ENCODE measurements around the gene KLF2.

The KLF2 gene

GRCh38 chr19:16366056-16366432, 41.4 kb downstream of the KLF2 start:
- DNase-seq (ENCODE audit: low read depth) = no peak
- H3K4me3 ChIP-seq (ENCODE audit: control insufficient read depth, low read depth, low read length) = no peak overlapping the region
- TF ChIP-seq CTCF (IDR thresholded peaks at IDR 0.05; ENCODE audit: control insufficient read depth, insufficient read depth, low read depth, low read length, missing control alignments) = no peak

GRCh38 chr19:16366433-16367260, 42.0 kb downstream of the KLF2 start:
- DNase-seq (ENCODE audit: low read depth) = no peak
- no peak overlapping the region for H3K4me3 ChIP-seq (ENCODE audit: control insufficient read depth, low read depth, low read length)
- TF ChIP-seq CTCF (IDR thresholded peaks at IDR 0.05; ENCODE audit: control insufficient read depth, insufficient read depth, low read depth, low read length, missing control alignments) = no peak

- H3K4me3 ChIP-seq (ENCODE audit: control insufficient read depth, low read depth, low read length) = no peak overlapping the region
- no peak for TF ChIP-seq CTCF (IDR thresholded peaks at IDR 0.05; ENCODE audit: control insufficient read depth, insufficient read depth, low read depth, low read length, missing control alignments)
Observed at GRCh38 chr19:16367261-16367683, 42.6 kb downstream of the KLF2 start.

GRCh38 chr19:16368385-16369305, 44.0 kb downstream of the KLF2 start:
- no peak overlapping the region for H3K4me3 ChIP-seq (ENCODE audit: control insufficient read depth, low read depth, low read length)
- TF ChIP-seq CTCF (IDR thresholded peaks at IDR 0.05; ENCODE audit: control insufficient read depth, insufficient read depth, low read depth, low read length, missing control alignments) = no peak
- DNase-seq (ENCODE audit: low read depth) = no peak

More at GRCh38 chr19:16367261-16367683, 42.6 kb downstream of the KLF2 start:
- no peak for DNase-seq (ENCODE audit: low read depth)

GRCh38 chr19:16369306-16369663, 44.7 kb downstream of the KLF2 start:
- no peak for DNase-seq (ENCODE audit: low read depth)
- TF ChIP-seq CTCF (IDR thresholded peaks at IDR 0.05; ENCODE audit: control insufficient read depth, insufficient read depth, low read depth, low read length, missing control alignments) = no peak
- H3K4me3 ChIP-seq (ENCODE audit: control insufficient read depth, low read depth, low read length) = no peak overlapping the region

- DNase-seq (ENCODE audit: low read depth) = no peak
- H3K4me3 ChIP-seq (ENCODE audit: control insufficient read depth, low read depth, low read length) = no peak overlapping the region
- TF ChIP-seq CTCF (IDR thresholded peaks at IDR 0.05; ENCODE audit: control insufficient read depth, insufficient read depth, low read depth, low read length, missing control alignments) = no peak
Observed at GRCh38 chr19:16369664-16370576, 45.3 kb downstream of the KLF2 start.

Data from AG09309 (cell line).